H1 (cell line): Measurements from ENCODE around the gene SYNJ1. TPM values are rescaled to one million over a fixed set of nuclear protein-coding genes. Genes with fewer than 3 reads are reported as not detected.
"Not testable (repeated sequence)": the region's sequence is repeated elsewhere in the genome, so short reads cannot be mapped to it uniquely, and the experiment has no call there.

ENCODE experiments used
- CTCF ChIA-PET: fragments of 300-600 bp; sonication (Branson Sonifier 250); formaldehyde crosslinking; loops from one replicate; lab custom pipeline; 2021; ENCODE audit not compliant: partially characterized antibody; lab: Charles Lee
- POLR2A ChIA-PET: fragments of 300-600 bp; sonication (Branson Sonifier 250); formaldehyde crosslinking; loops from one replicate; lab custom pipeline; 2021; ENCODE audit warnings: inconsistent platforms; ENCODE audit not compliant: partially characterized antibody; lab: Charles Lee
- DNase-seq, 2 experiments: peaks; one replicate each; pipeline versions ENCODE4 v3.0.0 to v3.0.0-alpha.2; 2010 to 2022; ENCODE audit warnings: low spot score in 2 of 2, low read depth in 1 of 2, mixed read lengths in 1 of 2
- FAIRE-seq: peaks from 2 replicates; lab custom pipeline; 2011; peaks lifted over from hg19 to GRCh38; lab: Jason Lieb, UNC
- H2AFZ ChIP-seq: 2 replicates; pipeline ENCODE4 v1.8.1; 2012; ENCODE audit warnings: low read length, inconsistent platforms
- H2AK5ac ChIP-seq: 2 replicates; pipeline ENCODE4 v1.6.1; 2013; ENCODE audit warnings: low read depth, low read length
- H2BK120ac ChIP-seq: replicated peaks from 2 replicates; pipeline ENCODE3; 2013; ENCODE audit warnings: low read depth, low read length, inconsistent platforms
- H2BK12ac ChIP-seq: 2 replicates; pipeline ENCODE4 v1.6.1; 2013; ENCODE audit warnings: low read depth, low read length
- H2BK15ac ChIP-seq: 2 replicates; pipeline ENCODE4 v1.6.1; 2013; ENCODE audit warnings: low read length
- H2BK20ac ChIP-seq: 2 replicates; pipeline ENCODE4 v1.6.1; 2013; ENCODE audit warnings: low read length
- H2BK5ac ChIP-seq: 2 replicates; pipeline ENCODE4 v1.6.1; 2013; ENCODE audit warnings: low read depth, low read length
- H3K14ac ChIP-seq: 2 replicates; pipeline ENCODE4 v1.6.1; 2013; ENCODE audit warnings: inconsistent platforms; ENCODE audit not compliant: insufficient read length
- H3K18ac ChIP-seq: 2 replicates; pipeline ENCODE4 v1.6.1; 2013; ENCODE audit warnings: low read length; ENCODE audit errors: extremely low read depth
- H3K23ac ChIP-seq: 2 replicates; pipeline ENCODE4 v1.6.1; 2013; ENCODE audit warnings: inconsistent platforms; ENCODE audit not compliant: insufficient read length
- H3K23me2 ChIP-seq: 2 replicates; pipeline ENCODE4 v1.6.1; 2013; ENCODE audit warnings: low read depth, low read length
- H3K27ac ChIP-seq: 2 replicates; pipeline ENCODE4 v1.6.1; 2011; ENCODE audit warnings: low read depth, low read length, inconsistent platforms
- H3K27me3 ChIP-seq, 4 experiments: replicated peaks in 1 of 4; 1 replicate in 1 of 4; 2 replicates in 3 of 4; pipeline versions ENCODE4 v1.6.1 to v1.8.1; 2011 to 2013; ENCODE audit warnings: low read length in 3 of 4, mild to moderate bottlenecking in 3 of 4, inconsistent platforms in 2 of 4, mixed read lengths in 2 of 4, moderate library complexity in 1 of 4; ENCODE audit not compliant: control insufficient read depth in 3 of 4, insufficient read depth in 3 of 4; ENCODE audit errors: extremely low read depth in 1 of 4
- H3K36me3 ChIP-seq, 4 experiments: 2 replicates each; pipeline versions ENCODE4 v1.6.1 to v1.8.1; 2011 to 2013; ENCODE audit warnings: mild to moderate bottlenecking in 4 of 4, low read length in 3 of 4, moderate library complexity in 2 of 4, control low read depth in 1 of 4, inconsistent platforms in 1 of 4; ENCODE audit not compliant: insufficient read depth in 4 of 4, control insufficient read depth in 2 of 4
- H3K4ac ChIP-seq: replicated peaks from 2 replicates; pipeline ENCODE3; 2013; ENCODE audit warnings: low read length, low read depth, mixed read lengths, inconsistent platforms; ENCODE audit not compliant: insufficient read length
- H3K4me1 ChIP-seq, 4 experiments: replicated peaks in 1 of 4; 1 replicate in 1 of 4; 2 replicates in 3 of 4; pipeline versions ENCODE4 v1.6.1 to v1.8.1; 2011 to 2013; ENCODE audit warnings: low read length in 3 of 4, inconsistent platforms in 2 of 4, mixed read lengths in 1 of 4; ENCODE audit not compliant: insufficient read depth in 4 of 4, control insufficient read depth in 3 of 4
- H3K4me2 ChIP-seq, 2 experiments: 2 replicates each; pipeline versions ENCODE4 v1.6.1 to v1.8.1; 2011 to 2013; ENCODE audit warnings: low read depth in 2 of 2, low read length in 2 of 2, control low read depth in 1 of 2, inconsistent platforms in 1 of 2, mild to moderate bottlenecking in 1 of 2; ENCODE audit not compliant: insufficient read depth in 1 of 2
- H3K4me3 ChIP-seq, 4 experiments: fragments of 200-600, 300-600 bp in 1 of 4; sonication (generic), shearing (Covaris generic), sonication (Bioruptor Twin) in 1 of 4; 2 replicates each; pipeline versions ENCODE4 v1.5.1 to v1.8.1; 2011 to 2016; ENCODE audit warnings: low read length in 4 of 4, low read depth in 3 of 4, control low read depth in 2 of 4, inconsistent platforms in 2 of 4, mild to moderate bottlenecking in 2 of 4, mixed read lengths in 1 of 4, moderate library complexity in 1 of 4; ENCODE audit not compliant: insufficient read depth in 2 of 4; ENCODE audit errors: extremely low read depth in 1 of 4
- H3K56ac ChIP-seq: replicated peaks from 2 replicates; pipeline ENCODE3; 2013; ENCODE audit warnings: low read depth, mild to moderate bottlenecking, mixed read lengths, low read length, inconsistent platforms; ENCODE audit not compliant: insufficient read length
- H3K79me1 ChIP-seq: 2 replicates; pipeline ENCODE4 v1.6.1; 2013; ENCODE audit warnings: low read depth, low read length, control low read depth
- H3K79me2 ChIP-seq, 2 experiments: 2 replicates each; pipeline versions ENCODE4 v1.6.1 to v1.8.1; 2012 to 2013; ENCODE audit warnings: low read length in 2 of 2, mild to moderate bottlenecking in 2 of 2, inconsistent platforms in 1 of 2; ENCODE audit not compliant: insufficient read depth in 2 of 2, control insufficient read depth in 1 of 2
- H3K9ac ChIP-seq, 4 experiments: replicated peaks in 1 of 4; 1 replicate in 1 of 4; 2 replicates in 3 of 4; pipeline versions ENCODE4 v1.6.1 to v1.8.1; 2011 to 2013; ENCODE audit warnings: low read depth in 3 of 4, low read length in 3 of 4, control low read depth in 2 of 4, mild to moderate bottlenecking in 2 of 4, moderate library complexity in 2 of 4, inconsistent platforms in 1 of 4; ENCODE audit errors: extremely low read depth in 1 of 4
- H3K9me3 ChIP-seq, 2 experiments: 2 replicates each; pipeline versions ENCODE4 v1.6.1 to v1.8.1; 2012 to 2013; ENCODE audit warnings: mild to moderate bottlenecking in 2 of 2, moderate library complexity in 2 of 2, control low read depth in 1 of 2, inconsistent platforms in 1 of 2, low read depth in 1 of 2, low read length in 1 of 2, mixed read lengths in 1 of 2; ENCODE audit not compliant: insufficient read depth in 2 of 2
- H4K20me1 ChIP-seq, 2 experiments: replicated peaks in 1 of 2; 2 replicates each; pipeline versions ENCODE3 to v1.8.1; 2011 to 2013; ENCODE audit warnings: inconsistent platforms in 2 of 2, low read length in 2 of 2, mild to moderate bottlenecking in 1 of 2; ENCODE audit not compliant: insufficient read depth in 2 of 2, control insufficient read depth in 1 of 2
- H4K5ac ChIP-seq: 2 replicates; pipeline ENCODE4 v1.6.1; 2013; ENCODE audit warnings: low read length, low read depth, mixed read lengths, inconsistent platforms; ENCODE audit not compliant: insufficient read length
- H4K8ac ChIP-seq: 2 replicates; pipeline ENCODE4 v1.8.0; 2013; ENCODE audit warnings: mild to moderate bottlenecking, moderate library complexity, low read length, inconsistent platforms; ENCODE audit not compliant: insufficient read depth; ENCODE audit errors: extremely low read depth
- H4K91ac ChIP-seq: replicated peaks from 2 replicates; pipeline ENCODE3; 2013; ENCODE audit warnings: low read length, mixed read lengths, inconsistent platforms; ENCODE audit not compliant: insufficient read length
- HDAC2 ChIP-seq, 2 experiments: fragments of 300-600 bp in 1 of 2; sonication (generic) in 1 of 2; IDR thresholded peaks; 2 replicates each; pipeline ENCODE4 v1.6.1; 2011 to 2012; ENCODE audit warnings: low read depth in 2 of 2, low read length in 2 of 2, mild to moderate bottlenecking in 2 of 2, moderate library complexity in 2 of 2, borderline replicate concordance in 1 of 2, inconsistent platforms in 1 of 2
- WGBS, 2 experiments: shearing (Covaris generic) in 1 of 2; methylation state at CpG; one replicate each; pipeline versions ENCODE4 v1.1.6 to v1.1.7; 2013 to 2015; ENCODE audit warnings: low lambda C conversion rate in 2 of 2, mixed read lengths in 2 of 2, inconsistent platforms in 1 of 2, low coverage in 1 of 2, missing lambda C conversion rate in 1 of 2; ENCODE audit not compliant: insufficient replicate concordance in 2 of 2, insufficient coverage in 1 of 2, insufficient read length in 1 of 2; ENCODE audit errors: extremely low coverage in 1 of 2, missing lambda C conversion rate in 1 of 2; 5-methylcytosine and 5-hydroxymethylcytosine counted together
- polyA plus RNA-seq, 7 experiments: library from polyadenylated mRNA; depleted of rRNA in 3 of 7; stranded (reverse) in 5 of 7; unstranded in 2 of 7; fragments of >200 nt in 5 of 7; fragments of 200-250 nt in 2 of 7; gene quantifications; 1 replicate in 5 of 7; 2 replicates in 1 of 7; 4 replicates in 1 of 7; pipeline versions ENCODE4 v1.2.1 to v1.2.3, GENCODE V29; 2011 to 2013; ENCODE audit warnings: missing spikeins in 2 of 7, mixed read lengths in 2 of 7
- total RNA-seq: library from RNA; stranded (reverse); fragmentation: NEBNext Ultra II Directional; extraction: Animal tissue kit (Norgen Biotek cat#: 25700); gene quantifications from 2 replicates; pipeline ENCODE4 v1.2.1, GENCODE V29; 2021

SYNJ1 gene
- total and polyA plus RNA-seq, 2 of the 8 experiments (the other 6 are each of a cell fraction or from before 2014, with no cell fraction given) = 1.3 to 4.3 TPM

DNA sequence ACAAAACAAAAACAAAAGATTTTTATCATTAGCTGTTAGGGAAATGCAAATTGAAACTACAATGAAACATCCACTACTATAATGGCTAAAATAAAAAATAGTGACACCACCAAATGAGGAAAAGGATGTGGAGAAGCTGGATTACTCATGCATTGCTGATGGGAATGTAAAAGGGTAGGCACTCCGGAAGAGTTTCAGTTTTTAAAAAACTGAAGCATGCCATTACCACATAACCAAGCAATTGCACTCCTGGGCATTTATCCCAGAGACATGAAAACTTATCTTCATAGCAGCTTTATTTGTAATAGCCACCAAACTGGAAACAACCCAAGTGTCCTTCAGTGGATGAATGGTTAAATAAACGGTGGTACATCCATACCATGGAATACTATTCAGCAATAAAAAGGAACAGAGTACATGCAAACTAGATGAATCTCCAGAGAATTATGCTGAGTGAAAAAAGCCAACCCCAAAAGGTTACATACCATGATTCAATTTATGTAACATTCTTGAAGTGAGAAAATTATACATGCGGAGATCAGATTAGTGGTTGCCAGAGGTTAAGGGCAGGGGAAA, 101.1 kb downstream of the SYNJ1 start (continued):
- TF ChIP-seq HDAC2 (IDR thresholded peaks at IDR 0.05; ENCODE audit: borderline replicate concordance in 1 of 2, low read depth in 2 of 2, low read length in 2 of 2) = no peak
- TF ChIP-seq, all 59 proteins: peak for 0

DNA sequence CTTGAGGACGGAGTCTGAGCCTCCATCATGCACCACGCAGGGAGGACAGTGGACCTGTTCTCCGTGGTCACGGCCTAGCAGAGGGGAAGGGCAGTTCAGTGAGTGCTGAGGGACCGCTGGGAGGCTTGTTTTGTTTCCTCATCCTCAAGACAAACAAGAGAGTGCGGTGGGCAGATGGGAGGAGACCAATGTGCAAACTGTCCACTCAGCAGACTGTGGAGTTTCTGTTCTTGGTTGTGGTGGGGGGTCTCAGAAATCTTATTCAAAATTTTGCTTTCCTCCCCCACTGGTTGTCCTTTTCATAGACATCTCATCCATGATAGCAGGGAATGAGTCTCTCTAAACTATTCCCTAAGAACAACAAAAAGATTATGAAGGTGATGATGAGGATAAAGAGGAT, 109.6 kb downstream of the SYNJ1 start:
- H3K56ac ChIP-seq, H2AK5ac ChIP-seq, H3K79me2 ChIP-seq, DNase-seq, H2BK5ac ChIP-seq, CTCF ChIA-PET, POLR2A ChIA-PET, H4K5ac ChIP-seq, H2AFZ ChIP-seq, H3K36me3 ChIP-seq, H3K79me1 ChIP-seq, H4K8ac ChIP-seq, H3K14ac ChIP-seq, H3K18ac ChIP-seq, H3K4me1 ChIP-seq, H3K27me3 ChIP-seq, H2BK120ac ChIP-seq, H4K20me1 ChIP-seq, H3K23ac ChIP-seq, H3K4ac ChIP-seq, H3K4me2 ChIP-seq, H3K9me3 ChIP-seq, H3K4me3 ChIP-seq, H2BK12ac ChIP-seq, H3K27ac ChIP-seq, FAIRE-seq, H4K91ac ChIP-seq, H3K9ac ChIP-seq, H2BK20ac ChIP-seq, H2BK15ac ChIP-seq, H3K23me2 ChIP-seq: not testable (repeated sequence)
- 84% methylated on average over 6 of the region's 6 CpGs; no CpG with 5 or more reads in 1 of the 2 experiments for WGBS, 2 experiments
